Naive thymus-derived CD4-positive, alpha-beta T cell (primary cell): ENCODE results near the gene KLHL11. TPM values are rescaled to one million over a fixed set of nuclear protein-coding genes. Genes with fewer than 3 reads are reported as not detected.
"Not testable (repeated sequence)": the region's sequence is repeated elsewhere in the genome, so short reads cannot be mapped to it uniquely, and the experiment has no call there.

Experiments
- ATAC-seq: fragments of 150-1000 bp; cut with Tn5 transposase; 2 replicates; pipeline ENCODE4 v1.10.0; 2021; ENCODE audit warnings: mild to moderate bottlenecking, moderate library complexity
- CTCF ChIA-PET: fragments of 350-600 bp; sonication (Branson Sonifier 250); formaldehyde crosslinking; loops from one replicate; lab custom pipeline; 2021; ENCODE audit warnings: antibody characterized with exemption; lab: Charles Lee
- POLR2A ChIA-PET: fragments of 350-600 bp; sonication (Branson Sonifier 250); formaldehyde crosslinking; loops from one replicate; lab custom pipeline; 2021; ENCODE audit warnings: antibody characterized with exemption, inconsistent platforms; lab: Charles Lee
- DNase-seq, 9 donors: peaks; one replicate each; pipeline versions ENCODE4 v3.0.0 to v3.0.0-alpha.2; 2020 to 2022; ENCODE audit warnings: mixed read lengths in 1 of 9
- H3K27ac ChIP-seq: one replicate; pipeline ENCODE4 v1.7.0; 2013; ENCODE audit warnings: mild to moderate bottlenecking, low read depth, low read length, moderate library complexity
- H3K27me3 ChIP-seq, 2 donors: one replicate each; pipeline ENCODE4 v1.7.0; 2013; ENCODE audit warnings: low read length in 2 of 2, mild to moderate bottlenecking in 2 of 2, moderate library complexity in 2 of 2; ENCODE audit not compliant: control insufficient read depth in 2 of 2, insufficient read depth in 2 of 2
- H3K36me3 ChIP-seq, 3 experiments: 1 replicate in 2 of 3; 2 replicates in 1 of 3; pipeline ENCODE4 v1.7.0; 2013; ENCODE audit warnings: low read length in 3 of 3, mild to moderate bottlenecking in 3 of 3, moderate library complexity in 1 of 3; ENCODE audit not compliant: insufficient read depth in 3 of 3, control insufficient read depth in 2 of 3
- H3K4me1 ChIP-seq, 2 donors: one replicate each; pipeline ENCODE4 v1.7.0; 2013; ENCODE audit warnings: low read length in 2 of 2, mild to moderate bottlenecking in 2 of 2, moderate library complexity in 1 of 2; ENCODE audit not compliant: control insufficient read depth in 2 of 2, insufficient read depth in 2 of 2
- H3K4me3 ChIP-seq: 2 replicates; pipeline ENCODE4 v1.7.0; 2013; ENCODE audit warnings: mild to moderate bottlenecking, low read length
- H3K9me3 ChIP-seq, 3 experiments: 1 replicate in 2 of 3; 2 replicates in 1 of 3; pipeline ENCODE4 v1.7.0; 2013; ENCODE audit warnings: low read length in 3 of 3; ENCODE audit not compliant: control insufficient read depth in 2 of 3
- H3K27ac Mint-ChIP-seq, 9 donors: one replicate each; pipeline ENCODE4 v1.8.0; 2020 to 2022; ENCODE audit warnings: mixed read lengths in 9 of 9, mild to moderate bottlenecking in 8 of 9, moderate library complexity in 5 of 9, inconsistent platforms in 2 of 9
- H3K27me3 Mint-ChIP-seq, 5 donors: one replicate each; pipeline ENCODE4 v1.8.0; 2021 to 2022; ENCODE audit warnings: mixed read lengths in 5 of 5, mild to moderate bottlenecking in 1 of 5
- H3K36me3 Mint-ChIP-seq, 5 donors: one replicate each; pipeline ENCODE4 v1.8.0; 2020 to 2022; ENCODE audit warnings: mixed read lengths in 5 of 5, mild to moderate bottlenecking in 3 of 5, inconsistent platforms in 1 of 5
- H3K4me1 Mint-ChIP-seq, 7 donors: one replicate each; pipeline ENCODE4 v1.8.0; 2020 to 2022; ENCODE audit warnings: mixed read lengths in 7 of 7, mild to moderate bottlenecking in 3 of 7, inconsistent platforms in 1 of 7
- H3K4me3 Mint-ChIP-seq, 10 donors: one replicate each; pipeline ENCODE4 v1.8.0; 2020 to 2022; ENCODE audit warnings: mild to moderate bottlenecking in 10 of 10, mixed read lengths in 10 of 10, moderate library complexity in 6 of 10, inconsistent platforms in 2 of 10
- H3K9me3 Mint-ChIP-seq, 11 donors: one replicate each; pipeline ENCODE4 v1.8.0; 2020 to 2022; ENCODE audit warnings: mixed read lengths in 11 of 11, mild to moderate bottlenecking in 4 of 11, inconsistent platforms in 1 of 11, moderate library complexity in 1 of 11
- intact Hi-C, 2 donors: fragments of 100-400 bp; cut with micrococcal nuclease; formaldehyde crosslinking; loops; one replicate each; pipeline ENCODE4 v1.15.1; 2023
- polyA plus RNA-seq, 2 donors: library from polyadenylated mRNA; unstranded; fragments of 300-500 nt; fragmentation: Illumina TruSeq; gene quantifications; one replicate each; pipeline ENCODE4 v1.2.3, GENCODE V29; 2021
- total RNA-seq, 6 experiments: library from RNA in 5 of 6; stranded (reverse) in 5 of 6; gene quantifications; 1 replicate in 5 of 6; 2 replicates in 1 of 6; pipeline ENCODE4 v1.2.3 and lab custom pipeline; 2021 to 2026

KLHL11 gene
- total and polyA plus RNA-seq, 7 experiments from 2014 or later = 6.7 to 25.9 (median 16.8) TPM

DNA sequence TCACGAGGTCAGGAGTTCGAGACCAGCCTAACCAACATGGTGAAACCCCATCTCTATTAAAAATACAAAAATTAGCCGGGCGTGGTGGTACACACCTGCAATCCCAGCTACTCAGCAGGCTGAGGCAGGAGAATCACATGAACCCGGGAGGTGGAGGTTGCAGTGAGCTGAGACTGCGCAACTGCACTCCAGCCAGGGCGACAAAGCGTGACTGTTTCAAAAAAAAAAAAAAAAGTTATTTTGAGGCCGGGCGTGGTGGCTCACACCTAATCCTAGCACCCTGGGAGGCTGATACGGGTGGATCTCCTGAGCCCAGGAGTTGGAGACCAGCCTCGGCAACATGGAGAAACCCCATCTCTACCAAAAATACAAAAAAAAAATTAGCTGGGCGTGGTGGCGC, 13.8 kb downstream of the KLHL11 start:
- H3K27ac ChIP-seq, H3K4me1 ChIP-seq, H3K27ac Mint-ChIP-seq, H3K27me3 Mint-ChIP-seq, H3K9me3 ChIP-seq, ATAC-seq, H3K27me3 ChIP-seq, intact Hi-C loops, CTCF ChIA-PET, H3K9me3 Mint-ChIP-seq, DNase-seq, H3K4me3 ChIP-seq, H3K4me3 Mint-ChIP-seq: not testable (repeated sequence)
- POLR2A ChIA-PET = interaction anchor here (0.7 to 2.6 kb wide), 2 partner anchors 13 to 15 kb away, joined by 5 to 12 read pairs; partner anchors contain the start of gene KLHL11
- H3K36me3 ChIP-seq = peaks cover 0 to 25% (median 6%) of the 10 kb centered on the region in 3 experiments
- H3K4me1 Mint-ChIP-seq = peaks cover 21 to 61% (median 47%) of the 10 kb centered on the region in 7 donors
- peaks cover 5 to 33% (median 11%) of the 10 kb centered on the region in 5 donors for H3K36me3 Mint-ChIP-seq

DNA sequence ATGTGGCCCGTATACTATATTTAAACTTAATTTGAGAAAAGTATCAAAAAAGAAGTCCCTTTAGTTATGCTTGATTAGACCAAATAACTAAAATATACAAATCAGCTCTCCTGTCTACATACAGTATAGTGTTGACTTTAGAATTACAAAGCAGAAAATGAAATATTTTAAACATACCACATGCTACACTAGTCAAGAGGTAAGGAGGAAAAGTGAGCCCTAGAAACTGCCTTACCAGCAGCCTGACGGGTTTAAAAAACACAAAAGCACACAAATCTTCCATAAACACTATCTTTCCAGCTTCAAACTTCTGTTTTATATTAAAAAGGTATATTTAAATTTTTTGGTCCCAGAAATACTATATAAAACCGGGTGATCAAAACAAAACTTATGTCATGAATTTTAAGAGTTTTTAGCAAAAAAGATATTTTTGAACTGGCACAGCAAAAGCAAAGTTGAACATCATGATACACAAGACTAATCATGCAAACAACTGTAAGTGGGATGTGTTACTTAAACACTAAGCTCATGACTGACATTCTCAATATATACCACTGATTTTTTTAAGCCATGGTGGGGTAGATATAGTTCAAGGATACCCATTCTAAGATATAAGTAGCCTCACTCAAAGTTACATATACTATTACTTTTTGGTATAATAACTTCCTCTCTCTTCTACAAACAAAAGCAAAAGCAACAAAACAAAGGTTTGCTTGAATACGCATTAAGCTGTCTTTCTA, 15.8 kb downstream of the KLHL11 start:
- POLR2A ChIA-PET = interaction anchor here (0.5 to 0.7 kb wide), 2 partner anchors 158 to 1487 kb away, joined by 3 read pairs; no protein-coding TSS in a partner anchor
- CTCF ChIA-PET = no interaction called here
- ATAC-seq = no peak
- Histone ChIP-seq H3K4me3 (no peak overlapping the region), H3K36me3 (peaks cover 0 to 18% (median under 1%) of the 10 kb centered on the region in 3 experiments), H3K4me1 (peaks cover 0 to 3% of the 10 kb centered on the region in 2 donors), H3K27ac (no peak overlapping the region), H3K27me3 (no peaks in the 10 kb centered on the region), H3K9me3 (no peaks in the 10 kb centered on the region)
- peaks cover 16 to 54% (median 38%) of the 10 kb centered on the region in 7 donors for H3K4me1 Mint-ChIP-seq
- peaks cover 0 to 34% (median 9%) of the 10 kb centered on the region in 5 donors for H3K36me3 Mint-ChIP-seq
- H3K27me3 Mint-ChIP-seq = no peaks in the 10 kb centered on the region
- no peak for DNase-seq
- intact Hi-C loops = no loop called here
- H3K4me3 Mint-ChIP-seq = no peak overlapping the region
- peaks cover 0 to 2% (median 0%) of the 10 kb centered on the region in 11 donors for H3K9me3 Mint-ChIP-seq
- peak overlapping the region in 1 of 9 donors; percentile 63 for H3K27ac Mint-ChIP-seq

DNA sequence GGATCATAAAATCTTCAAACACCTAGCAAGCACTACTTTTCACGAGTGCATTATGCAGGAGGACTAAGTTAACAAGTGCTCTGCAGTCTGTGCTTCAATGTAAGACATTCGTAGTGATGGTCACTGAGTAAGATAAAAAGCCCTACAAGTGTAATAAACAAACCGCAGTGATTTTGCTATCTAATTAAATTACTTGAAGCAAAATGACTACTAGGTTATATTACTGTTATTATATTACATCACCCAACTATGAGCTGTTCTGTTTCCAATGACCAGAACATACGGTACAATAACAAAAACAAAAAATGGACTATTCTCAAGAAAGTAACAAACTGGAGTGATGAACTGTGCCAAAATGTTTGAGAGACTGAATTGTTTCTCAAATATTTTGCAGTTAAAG, 16.4 kb downstream of the KLHL11 start:
- H3K27ac Mint-ChIP-seq = no peak overlapping the region
- H3K4me3 ChIP-seq = no peak overlapping the region
- peaks cover 0 to 12% (median 0%) of the 10 kb centered on the region in 3 experiments for H3K36me3 ChIP-seq
- DNase-seq = no peak
- no peak overlapping the region for H3K4me3 Mint-ChIP-seq
- no peaks in the 10 kb centered on the region for H3K27me3 ChIP-seq
- no peaks in the 10 kb centered on the region for H3K9me3 ChIP-seq
- no peaks in the 10 kb centered on the region for H3K27me3 Mint-ChIP-seq
- intact Hi-C loops = no loop called here
- H3K9me3 Mint-ChIP-seq = peaks cover 0 to 2% (median 0%) of the 10 kb centered on the region in 11 donors
- peaks cover 16 to 50% (median 35%) of the 10 kb centered on the region in 7 donors for H3K4me1 Mint-ChIP-seq
- no peak overlapping the region for H3K27ac ChIP-seq
- CTCF ChIA-PET = no interaction called here
- no peak for ATAC-seq
- peaks cover 0 to 28% (median 5%) of the 10 kb centered on the region in 5 donors for H3K36me3 Mint-ChIP-seq
- POLR2A ChIA-PET = no interaction called here
- peaks cover 0 to 3% of the 10 kb centered on the region in 2 donors for H3K4me1 ChIP-seq

DNA sequence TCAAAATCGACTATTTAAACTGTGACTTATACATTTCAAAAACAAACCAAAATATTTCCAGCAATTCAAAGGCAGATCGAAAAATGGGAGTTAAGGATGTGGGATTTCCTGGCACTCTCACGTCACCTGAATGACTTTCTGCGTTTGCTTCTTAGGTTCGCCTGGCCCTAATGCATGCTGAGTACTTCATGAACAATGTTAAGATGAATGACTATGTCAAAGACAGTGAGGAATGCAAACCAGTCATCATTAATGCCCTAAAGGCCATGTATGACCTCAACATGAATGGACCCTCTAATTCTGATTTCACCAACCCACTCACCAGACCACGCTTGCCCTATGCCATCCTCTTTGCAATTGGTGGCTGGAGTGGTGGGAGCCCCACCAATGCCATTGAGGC, 20.3 kb downstream of the KLHL11 start:
- peaks cover 0 to 24% (median 11%) of the 10 kb centered on the region in 7 donors for H3K4me1 Mint-ChIP-seq
- no peak overlapping the region for H3K4me3 ChIP-seq
- no peak for DNase-seq
- no peak overlapping the region for H3K27ac Mint-ChIP-seq
- ChIA-PET CTCF (no interaction called here), POLR2A (no interaction called here)
- no peak for ATAC-seq
- H3K27ac ChIP-seq = no peak overlapping the region
- no peak overlapping the region for H3K4me3 Mint-ChIP-seq
- no peaks in the 10 kb centered on the region for H3K27me3 Mint-ChIP-seq
- H3K36me3 Mint-ChIP-seq = peaks cover 0 to 17% (median 0%) of the 10 kb centered on the region in 5 donors
- no peaks in the 10 kb centered on the region for H3K4me1 ChIP-seq
- H3K9me3 Mint-ChIP-seq = no peaks in the 10 kb centered on the region
- no peaks in the 10 kb centered on the region for H3K27me3 ChIP-seq
- H3K9me3 ChIP-seq = no peaks in the 10 kb centered on the region
- H3K36me3 ChIP-seq = peaks cover 0 to 5% (median 0%) of the 10 kb centered on the region in 3 experiments
- intact Hi-C loops = no loop called here

DNA sequence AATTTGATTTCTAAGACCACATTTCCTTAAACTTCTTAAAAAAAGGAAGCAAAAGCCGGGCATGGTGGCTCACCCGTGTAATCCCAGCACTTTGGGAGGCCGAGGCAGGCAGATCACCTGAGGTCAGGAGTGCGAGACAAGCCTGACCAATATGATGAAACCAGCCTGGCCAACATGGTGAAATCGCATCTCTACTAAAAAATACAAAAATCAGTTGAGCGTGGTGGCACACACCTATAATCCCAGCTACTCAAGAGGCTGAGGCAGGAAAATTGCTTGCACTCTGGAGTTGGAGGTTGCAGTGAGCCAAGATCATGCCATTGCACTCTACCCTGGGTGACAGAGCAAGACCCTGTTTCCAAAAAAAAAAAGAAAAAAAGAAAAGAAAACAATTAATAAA, 24.4 kb downstream of the KLHL11 start:
- CTCF ChIA-PET, H3K9me3 Mint-ChIP-seq, H3K9me3 ChIP-seq, H3K36me3 Mint-ChIP-seq, H3K4me1 ChIP-seq, H3K27ac Mint-ChIP-seq, H3K36me3 ChIP-seq, H3K27me3 ChIP-seq, intact Hi-C loops, H3K4me1 Mint-ChIP-seq, H3K4me3 Mint-ChIP-seq, POLR2A ChIA-PET, H3K4me3 ChIP-seq, ATAC-seq, H3K27me3 Mint-ChIP-seq, H3K27ac ChIP-seq, DNase-seq: not testable (repeated sequence)

DNA sequence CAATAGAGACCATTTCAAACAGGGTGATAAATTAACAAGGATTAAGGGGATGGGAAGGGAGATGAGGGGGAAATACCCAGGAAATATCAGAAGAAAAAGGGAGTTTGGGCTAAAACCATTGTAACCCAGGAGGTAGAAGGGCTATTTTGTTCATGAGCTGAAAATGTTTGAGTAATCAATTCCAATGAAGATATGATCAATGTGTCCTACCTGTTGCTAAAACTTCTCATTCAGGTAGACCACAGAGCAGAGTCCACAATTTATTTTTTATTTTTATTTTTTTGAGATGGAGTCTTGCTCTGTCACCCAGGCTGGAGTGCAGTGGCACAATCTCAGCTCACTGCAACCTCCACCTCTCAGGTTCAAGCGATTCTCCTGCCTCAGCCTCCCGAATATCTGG, 25.8 kb downstream of the KLHL11 start:
- H3K4me1 ChIP-seq = peaks cover 9 to 14% of the 10 kb centered on the region in 2 donors
- H3K36me3 ChIP-seq, H3K9me3 ChIP-seq, intact Hi-C loops, H3K4me3 ChIP-seq, H3K27ac Mint-ChIP-seq, H3K9me3 Mint-ChIP-seq, H3K27me3 ChIP-seq, DNase-seq, H3K27ac ChIP-seq, H3K36me3 Mint-ChIP-seq, ATAC-seq, H3K27me3 Mint-ChIP-seq, H3K4me3 Mint-ChIP-seq: not testable (repeated sequence)
- CTCF ChIA-PET = interaction anchor here (0.8 kb wide), 1 partner anchor 10 kb away, joined by 4 read pairs; no protein-coding TSS in a partner anchor
- POLR2A ChIA-PET = interaction anchor here (0.6 to 0.7 kb wide), 2 partner anchors 127 to 594 kb away, joined by 3 to 4 read pairs; partner anchors contain the start of gene CNP
- peaks cover 10 to 20% (median 14%) of the 10 kb centered on the region in 7 donors for H3K4me1 Mint-ChIP-seq
